NT2/D1 (cell line): ENCODE results near the gene HELZ2.

Experiments used
- SUZ12 ChIP-seq: IDR thresholded peaks from 2 replicates; pipeline ENCODE4 v1.6.1; 2011; ENCODE audit not compliant: insufficient read length, insufficient read depth; ENCODE audit errors: extremely low read depth
- YY1 ChIP-seq: IDR thresholded peaks from 2 replicates; pipeline ENCODE4 v1.6.1; 2011; ENCODE audit not compliant: insufficient read length, insufficient read depth
- ZNF274 ChIP-seq: IDR thresholded peaks from 2 replicates; pipeline ENCODE4 v1.6.1; 2011; ENCODE audit warnings: mild to moderate bottlenecking, low read depth, low read length

DNA sequence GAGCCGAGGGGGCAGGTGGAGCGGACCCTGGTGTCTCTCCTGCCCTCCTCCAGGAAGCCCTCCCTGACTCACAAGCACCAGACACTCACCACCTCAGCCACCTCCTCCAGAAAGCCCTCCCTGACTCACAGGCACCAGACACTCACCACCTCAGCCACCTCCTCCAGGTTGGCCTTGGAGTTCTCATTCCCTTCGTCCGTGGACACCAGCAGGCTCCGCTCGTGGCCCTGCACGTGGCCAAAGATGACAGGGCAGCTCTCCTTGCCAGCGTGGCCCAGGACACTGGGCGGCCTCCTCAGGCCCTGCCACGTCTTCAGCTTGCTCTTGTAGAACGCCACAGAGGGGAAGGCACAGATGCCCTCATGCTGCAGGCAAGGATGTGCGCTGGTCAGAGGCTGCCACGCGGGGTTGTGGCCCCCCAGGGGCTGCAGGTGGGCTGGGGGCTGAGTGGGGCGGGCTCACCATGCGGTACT, 13.7 kb downstream of the HELZ2 start:
- TF ChIP-seq SUZ12, result no peak
- no peak for TF ChIP-seq ZNF274
- no peak for TF ChIP-seq YY1
